Duodenal mucosa (tissue), 2 donors: ENCODE data around the gene PWWP2B.

Experiments
- H3K27ac ChIP-seq: one replicate; pipeline ENCODE4 v1.7.0; 2013; ENCODE audit warnings: low read depth, low read length
- H3K27me3 ChIP-seq, 2 donors: one replicate each; pipeline ENCODE4 v1.7.0; 2013; ENCODE audit warnings: low read length in 2 of 2, control low read depth in 1 of 2; ENCODE audit not compliant: insufficient read depth in 2 of 2, control insufficient read depth in 1 of 2
- H3K36me3 ChIP-seq, 2 donors: one replicate each; pipeline ENCODE4 v1.7.0; 2013; ENCODE audit warnings: low read length in 2 of 2, control low read depth in 1 of 2; ENCODE audit not compliant: insufficient read depth in 2 of 2, control insufficient read depth in 1 of 2
- H3K4me1 ChIP-seq, 2 donors: one replicate each; pipeline ENCODE4 v1.7.0; 2013; ENCODE audit warnings: low read length in 2 of 2, control low read depth in 1 of 2; ENCODE audit not compliant: insufficient read depth in 2 of 2, control insufficient read depth in 1 of 2
- H3K4me3 ChIP-seq, 2 donors: one replicate each; pipeline ENCODE4 v1.7.0; 2013; ENCODE audit warnings: low read length in 2 of 2, low read depth in 1 of 2
- H3K9ac ChIP-seq, 2 donors: one replicate each; pipeline ENCODE4 v1.7.0; 2013; ENCODE audit warnings: low read length in 2 of 2, low read depth in 1 of 2
- H3K9me3 ChIP-seq, 2 donors: one replicate each; pipeline ENCODE4 v1.7.0; 2013; ENCODE audit warnings: low read length in 2 of 2, control low read depth in 1 of 2; ENCODE audit not compliant: control insufficient read depth in 1 of 2

PWWP2B gene

DNA sequence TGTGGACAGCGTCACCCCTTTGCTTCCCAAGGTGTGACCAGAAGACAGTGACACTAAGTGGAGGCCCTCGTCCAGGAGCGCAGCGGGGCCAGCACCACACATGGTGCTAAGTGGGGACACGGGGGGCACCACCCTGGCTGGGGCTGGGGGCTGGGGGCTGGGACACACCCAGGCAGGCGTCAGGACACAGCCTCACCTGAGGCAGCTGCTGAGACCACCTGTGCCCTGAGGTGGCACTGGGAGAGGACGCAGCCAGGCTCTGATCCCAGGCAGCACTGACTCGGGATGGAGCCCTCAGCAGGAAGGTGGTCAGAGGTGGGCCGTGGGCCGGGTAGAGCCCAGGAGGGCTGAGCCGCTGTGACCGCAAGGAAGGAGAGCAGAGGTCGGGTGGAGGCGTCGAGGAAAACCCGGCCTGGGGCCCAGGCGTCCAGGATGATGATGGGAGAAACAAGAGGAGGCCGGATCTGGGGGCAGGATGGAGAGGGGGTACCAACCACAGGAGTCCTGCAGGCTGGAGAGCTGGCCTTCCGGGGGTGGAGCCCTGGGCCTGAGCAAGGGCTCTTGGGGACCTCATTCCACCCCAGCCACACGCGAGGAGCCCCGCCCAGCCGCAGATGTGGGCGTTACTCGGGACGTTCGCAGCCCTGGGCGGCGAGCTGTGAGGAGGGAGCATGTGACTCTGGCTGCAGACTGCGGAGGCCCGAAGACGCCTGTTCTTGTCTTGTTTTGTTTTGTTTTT lies 42.5 kb upstream of the PWWP2B start:
- Histone ChIP-seq H3K4me1 (no peaks in the 10 kb centered on the region), H3K4me3 (no peak overlapping the region), H3K36me3 (peaks cover 0 to 3% of the 10 kb centered on the region in 2 donors), H3K27me3 (no peaks in the 10 kb centered on the region), H3K9me3 (no peaks in the 10 kb centered on the region), H3K27ac (no peak overlapping the region), H3K9ac (no peak overlapping the region)

DNA sequence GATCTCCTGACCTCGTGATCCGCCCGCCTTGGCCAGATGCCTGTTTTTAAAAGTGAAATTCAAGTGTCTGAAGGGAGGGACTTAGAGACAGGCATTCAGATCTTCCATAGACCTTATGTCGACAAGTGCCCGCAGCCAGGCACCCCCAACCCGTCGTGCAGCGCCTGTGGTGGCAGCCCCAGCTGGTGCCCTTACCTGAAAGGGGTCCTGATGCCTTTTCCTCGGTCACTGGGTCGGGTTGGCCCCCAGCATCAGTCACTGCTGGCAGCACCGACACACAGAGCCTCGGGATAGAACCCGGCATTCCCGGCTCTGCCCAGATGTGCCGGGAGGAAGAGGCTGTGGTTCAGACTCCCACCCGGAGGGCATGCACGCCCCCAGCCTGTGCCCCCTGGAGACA lies 41.7 kb upstream of the PWWP2B start:
- Histone ChIP-seq H3K27me3 (no peaks in the 10 kb centered on the region), H3K4me3 (no peak overlapping the region), H3K36me3 (peaks cover 0 to 3% of the 10 kb centered on the region in 2 donors), H3K27ac (no peak overlapping the region), H3K9ac (no peak overlapping the region), H3K4me1 (no peaks in the 10 kb centered on the region), H3K9me3 (no peaks in the 10 kb centered on the region)

DNA sequence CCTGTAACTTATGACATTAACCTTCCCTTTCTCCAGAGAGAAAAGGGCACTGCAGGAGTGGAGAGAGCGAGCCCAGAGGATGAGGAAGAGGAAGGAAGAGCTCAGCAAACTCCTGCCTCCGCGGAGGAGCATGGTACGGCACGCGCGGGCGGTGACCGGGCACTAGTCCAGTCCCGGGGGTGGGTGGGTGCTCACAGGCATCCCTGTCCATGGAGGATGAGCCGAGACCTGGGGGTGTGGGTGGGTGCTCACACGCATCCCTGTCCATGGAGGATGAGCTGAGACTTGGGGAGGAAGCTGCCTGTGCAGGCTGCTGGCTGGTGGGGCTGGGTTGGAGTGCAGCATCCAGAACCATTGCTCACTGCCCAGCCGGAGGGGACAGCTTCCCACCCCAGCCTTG lies 41.2 kb upstream of the PWWP2B start:
- Histone ChIP-seq H3K4me1 (no peaks in the 10 kb centered on the region), H3K4me3 (no peak overlapping the region), H3K36me3 (peaks cover 0 to 3% of the 10 kb centered on the region in 2 donors), H3K9ac (no peak overlapping the region), H3K9me3 (no peaks in the 10 kb centered on the region), H3K27me3 (no peaks in the 10 kb centered on the region), H3K27ac (no peak overlapping the region)

DNA sequence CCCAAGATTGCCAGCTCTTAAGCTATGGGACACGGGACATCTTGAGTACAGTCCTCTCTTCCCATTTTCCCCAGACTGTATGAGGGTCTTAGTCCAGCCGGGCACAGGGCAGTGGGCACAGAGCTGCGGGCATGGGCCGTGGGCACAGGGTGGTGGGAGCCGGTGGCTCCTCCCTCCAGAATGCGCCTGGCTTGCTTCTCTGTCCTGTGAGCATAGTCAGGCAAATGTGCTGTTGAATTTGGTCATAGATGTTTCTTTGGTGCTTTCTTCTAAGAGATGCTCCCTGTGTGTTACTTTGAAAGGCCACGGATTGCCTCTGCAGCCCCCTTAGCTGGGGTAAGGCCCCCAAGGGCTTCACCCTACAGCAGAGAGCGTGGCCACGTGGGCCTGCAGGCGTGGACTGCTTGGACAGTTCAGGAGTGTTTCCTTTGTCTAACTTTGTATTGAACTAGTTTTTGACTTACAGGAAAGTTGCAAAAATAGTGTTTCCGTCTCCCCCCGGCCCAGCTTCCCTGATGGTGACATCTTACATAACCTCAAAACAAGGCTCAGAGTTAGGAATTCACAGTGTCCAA lies 40.3 kb upstream of the PWWP2B start:
- H3K9ac ChIP-seq: no peak overlapping the region
- no peaks in the 10 kb centered on the region for H3K27me3 ChIP-seq
- no peak overlapping the region for H3K4me3 ChIP-seq
- no peaks in the 10 kb centered on the region for H3K4me1 ChIP-seq
- H3K36me3 ChIP-seq: peaks cover 0 to 3% of the 10 kb centered on the region in 2 donors
- no peak overlapping the region for H3K27ac ChIP-seq
- no peaks in the 10 kb centered on the region for H3K9me3 ChIP-seq

DNA sequence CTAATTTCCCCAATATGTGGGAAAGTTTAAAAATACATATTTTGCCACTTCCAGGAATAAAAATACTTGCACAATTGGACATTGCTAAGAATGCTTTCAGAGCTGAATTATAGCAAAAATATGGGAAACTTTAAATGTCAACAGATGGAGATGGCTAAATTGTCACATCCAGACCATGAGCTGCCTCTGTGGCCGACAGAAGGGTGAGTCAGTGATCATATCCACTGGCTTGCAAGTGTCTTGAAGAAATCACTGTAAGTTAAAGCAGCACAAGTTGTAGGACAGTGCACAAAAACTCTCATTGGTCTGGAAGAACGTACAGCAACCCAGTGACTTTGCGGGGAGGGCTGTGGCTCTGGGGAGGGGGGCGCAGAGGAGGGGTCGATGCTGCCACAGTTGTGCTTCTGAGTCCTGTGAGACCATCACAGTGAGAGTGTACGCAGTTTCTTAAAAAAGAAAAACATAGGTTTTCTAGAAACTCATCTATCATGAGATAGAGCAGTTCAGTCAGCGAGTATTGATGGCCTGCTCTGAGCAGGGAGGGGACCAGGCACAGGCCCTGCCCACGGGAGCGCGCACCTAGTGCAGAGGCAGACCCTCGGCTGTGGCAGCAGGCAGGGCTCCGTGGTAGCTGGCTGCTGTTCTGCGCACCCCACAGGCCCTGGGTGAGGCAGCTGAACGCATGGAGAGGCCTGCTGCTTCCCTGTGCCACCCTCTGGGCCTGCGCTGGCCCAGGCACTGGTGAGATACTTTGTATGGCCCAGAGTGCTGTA lies 39.5 kb upstream of the PWWP2B start:
- no peak overlapping the region for H3K27ac ChIP-seq
- H3K9ac ChIP-seq: no peak overlapping the region
- H3K4me1 ChIP-seq: no peaks in the 10 kb centered on the region
- H3K36me3 ChIP-seq: peaks cover 0 to 3% of the 10 kb centered on the region in 2 donors
- no peaks in the 10 kb centered on the region for H3K9me3 ChIP-seq
- no peaks in the 10 kb centered on the region for H3K27me3 ChIP-seq
- H3K4me3 ChIP-seq: no peak overlapping the region

DNA sequence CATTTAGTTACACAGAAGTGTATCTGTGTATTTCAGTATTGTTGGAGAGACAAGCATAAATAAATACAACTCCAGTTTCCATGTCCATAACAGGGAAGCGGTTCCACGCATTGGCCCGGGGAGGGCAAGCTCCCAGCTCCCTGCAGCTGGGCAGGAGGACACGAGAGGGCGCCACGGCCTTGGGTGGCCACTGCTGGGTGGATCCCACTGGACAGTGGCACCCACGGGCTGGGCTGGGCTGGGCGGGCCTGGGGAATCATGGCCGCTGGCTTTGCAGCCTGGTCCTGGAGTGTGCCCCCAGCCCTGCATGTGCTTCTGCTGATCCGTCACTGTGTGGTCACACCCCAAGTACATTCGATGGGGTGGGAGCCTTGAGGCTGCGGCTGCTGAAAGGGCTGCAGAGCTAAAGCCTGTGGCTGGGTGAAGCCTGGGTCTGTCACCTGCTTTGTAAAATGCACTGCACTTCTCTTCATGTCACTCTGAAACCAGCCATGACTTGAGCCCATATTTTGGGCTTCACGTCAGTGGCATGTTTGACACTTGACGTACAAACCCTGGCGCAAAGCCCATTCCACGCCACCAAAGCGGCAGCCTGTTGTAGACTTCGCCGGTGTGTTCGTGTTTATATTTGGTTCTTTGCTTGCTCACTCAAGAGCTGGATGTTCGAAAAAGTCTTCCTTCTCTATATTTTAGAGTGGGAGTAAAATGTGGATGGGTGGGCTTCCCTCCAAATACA lies 37.5 kb upstream of the PWWP2B start:
- no peaks in the 10 kb centered on the region for H3K27me3 ChIP-seq

DNA sequence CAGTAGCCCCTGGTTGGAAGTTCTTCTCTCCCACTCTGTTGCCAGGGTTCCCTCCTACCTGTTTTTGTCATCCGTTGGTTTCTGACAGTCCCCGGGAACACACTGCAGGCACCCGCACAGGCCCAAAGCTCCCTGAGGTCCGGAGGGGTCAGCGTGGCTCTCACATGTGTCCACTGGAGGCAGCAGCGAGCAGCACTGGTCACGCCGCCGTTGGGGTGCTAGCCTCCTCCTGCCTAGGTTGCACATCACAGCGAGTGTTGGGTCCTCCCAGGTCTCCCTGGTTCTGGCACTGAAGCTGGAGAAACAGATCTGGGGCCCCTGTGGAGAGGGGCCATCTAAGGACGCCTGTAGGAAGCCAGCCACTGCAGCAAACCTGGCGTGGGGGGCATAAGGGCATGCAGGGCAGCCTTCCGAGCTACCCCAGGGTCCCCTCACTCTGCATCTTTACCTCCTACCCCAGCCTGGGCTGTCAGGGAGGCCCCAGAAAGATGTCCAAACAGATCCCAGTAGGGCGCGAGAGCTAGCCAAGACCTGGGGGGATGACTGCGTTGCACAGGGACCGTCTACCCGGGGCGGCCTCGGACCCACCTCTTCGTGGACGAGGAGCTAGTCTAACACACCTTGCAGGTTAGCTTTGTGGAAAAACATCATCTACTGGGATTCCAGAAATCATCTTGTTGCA lies 36.1 kb upstream of the PWWP2B start:
- no peak overlapping the region for H3K27ac ChIP-seq
- no peak overlapping the region for H3K9ac ChIP-seq
- no peaks in the 10 kb centered on the region for H3K4me1 ChIP-seq
- peaks cover 0 to 4% of the 10 kb centered on the region in 2 donors for H3K36me3 ChIP-seq
- no peaks in the 10 kb centered on the region for H3K9me3 ChIP-seq
- H3K27me3 ChIP-seq: no peaks in the 10 kb centered on the region
- H3K4me3 ChIP-seq: no peak overlapping the region

More for the DNA sequence above, 37.5 kb upstream of the PWWP2B start:
- no peaks in the 10 kb centered on the region for H3K9me3 ChIP-seq
- H3K27ac ChIP-seq: no peak overlapping the region
- H3K36me3 ChIP-seq: peaks cover 0 to 3% of the 10 kb centered on the region in 2 donors
- no peak overlapping the region for H3K9ac ChIP-seq
- no peak overlapping the region for H3K4me3 ChIP-seq
- H3K4me1 ChIP-seq: no peaks in the 10 kb centered on the region

DNA sequence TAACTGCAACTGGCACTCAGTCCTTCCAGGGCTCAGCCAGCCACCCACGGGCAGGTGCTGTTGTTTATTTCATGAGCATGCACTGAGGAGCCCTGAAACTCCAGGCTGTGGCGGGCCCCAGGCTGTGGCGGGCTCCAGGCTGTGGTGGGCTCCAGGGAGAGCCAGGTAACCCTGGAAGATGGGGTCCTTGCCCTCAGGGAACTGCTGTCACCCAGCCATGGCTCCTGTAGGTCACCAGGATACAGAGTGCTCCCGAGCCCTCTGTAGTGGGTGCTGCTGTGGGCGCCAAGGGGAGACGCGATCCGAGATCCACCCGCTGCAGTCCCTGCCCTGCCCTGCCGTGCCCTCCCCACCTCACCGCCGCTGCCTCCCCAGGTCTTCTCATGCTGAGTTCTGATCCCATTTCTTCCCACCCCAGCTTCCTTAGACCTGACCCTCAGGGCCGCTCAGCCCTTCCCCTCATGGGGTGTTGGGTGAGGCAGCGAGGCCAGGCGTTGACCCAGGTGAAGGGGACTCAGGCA lies 35.4 kb upstream of the PWWP2B start:
- no peaks in the 10 kb centered on the region for H3K9me3 ChIP-seq
- no peak overlapping the region for H3K27ac ChIP-seq
- peaks cover 0 to 9% of the 10 kb centered on the region in 2 donors for H3K36me3 ChIP-seq
- no peak overlapping the region for H3K9ac ChIP-seq
- H3K4me3 ChIP-seq: no peak overlapping the region
- H3K27me3 ChIP-seq: no peaks in the 10 kb centered on the region
- no peaks in the 10 kb centered on the region for H3K4me1 ChIP-seq

DNA sequence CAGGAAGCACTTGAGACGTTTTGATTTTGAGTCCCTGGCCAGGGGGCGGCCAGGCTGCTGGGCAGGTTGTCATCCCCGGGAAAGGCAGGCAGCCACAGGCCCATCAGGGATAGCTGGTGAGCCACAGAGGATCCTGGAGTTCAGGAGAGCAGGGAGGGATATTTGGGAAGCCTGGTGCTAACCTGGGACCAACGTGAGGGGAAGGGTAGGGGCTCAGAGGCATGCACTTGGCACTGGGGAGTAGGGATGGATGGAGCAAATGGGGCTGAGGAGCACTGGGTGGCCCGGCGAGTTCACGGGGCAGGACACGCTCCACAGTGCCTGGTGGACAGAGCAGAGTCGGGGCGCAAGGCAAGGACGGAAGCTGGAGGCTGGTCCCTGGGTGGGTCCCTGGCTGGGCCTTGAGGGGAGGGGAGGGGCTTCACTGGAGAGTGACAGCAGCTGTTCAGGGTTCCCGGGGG lies 34.8 kb upstream of the PWWP2B start:
- Histone ChIP-seq H3K36me3 (peaks cover 0 to 11% of the 10 kb centered on the region in 2 donors), H3K9ac (no peak overlapping the region), H3K27me3 (no peaks in the 10 kb centered on the region), H3K4me1 (no peaks in the 10 kb centered on the region), H3K4me3 (no peak overlapping the region), H3K9me3 (no peaks in the 10 kb centered on the region), H3K27ac (no peak overlapping the region)
